Inflammatory macrophage (primary cell): ENCODE measurements around the gene CBX5.
"Not testable (repeated sequence)": the region's sequence is repeated elsewhere in the genome, so short reads cannot be mapped to it uniquely, and the experiment has no call there.

Source experiments
- DNase-seq, 2 donors: peaks; one replicate each; pipeline ENCODE4 v3.0.0-alpha.2; 2020 to 2022

The CBX5 gene

DNA sequence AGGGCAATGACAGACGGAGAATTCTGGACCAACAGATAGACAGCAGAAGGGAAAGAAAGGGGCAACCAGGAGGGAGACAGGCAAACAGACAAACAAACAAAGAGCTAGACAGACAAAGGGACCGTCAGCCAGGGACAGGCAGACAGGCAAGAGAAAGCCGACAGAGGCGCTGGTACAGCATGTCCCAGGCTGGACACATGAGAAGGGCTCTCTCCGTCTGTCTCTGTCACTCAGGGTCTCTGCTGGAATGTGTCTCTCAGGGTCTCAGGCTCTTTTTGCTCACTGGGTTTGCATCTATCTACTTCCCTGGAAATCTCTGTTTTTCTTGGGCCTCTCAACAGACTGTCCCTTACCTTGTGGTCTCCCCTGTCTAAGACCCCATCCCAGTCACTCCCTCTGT, 82.9 kb downstream of the CBX5 start:
- DNase-seq, result no peak

DNA sequence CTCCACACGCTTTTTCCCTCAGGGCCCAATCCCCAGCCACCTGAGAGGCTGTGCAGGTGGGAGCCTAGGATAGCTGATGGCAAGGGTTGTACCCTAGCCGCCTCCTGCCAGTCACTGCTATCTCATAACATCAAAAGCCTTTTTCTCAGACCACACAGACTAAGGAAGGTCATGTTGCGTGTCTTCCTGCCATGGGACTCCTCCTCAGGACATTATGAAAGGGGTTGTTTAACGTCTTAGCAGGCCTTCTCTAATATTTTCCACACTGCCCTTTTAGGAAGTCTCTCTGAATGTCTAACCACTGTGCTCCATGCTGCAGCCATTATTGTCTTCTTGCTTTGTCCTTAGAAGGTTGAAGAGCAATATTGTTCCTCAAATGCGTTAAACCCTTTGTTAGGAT, 83.5 kb downstream of the CBX5 start:
- DNase-seq, result peak; percentile 59 to 60

DNA sequence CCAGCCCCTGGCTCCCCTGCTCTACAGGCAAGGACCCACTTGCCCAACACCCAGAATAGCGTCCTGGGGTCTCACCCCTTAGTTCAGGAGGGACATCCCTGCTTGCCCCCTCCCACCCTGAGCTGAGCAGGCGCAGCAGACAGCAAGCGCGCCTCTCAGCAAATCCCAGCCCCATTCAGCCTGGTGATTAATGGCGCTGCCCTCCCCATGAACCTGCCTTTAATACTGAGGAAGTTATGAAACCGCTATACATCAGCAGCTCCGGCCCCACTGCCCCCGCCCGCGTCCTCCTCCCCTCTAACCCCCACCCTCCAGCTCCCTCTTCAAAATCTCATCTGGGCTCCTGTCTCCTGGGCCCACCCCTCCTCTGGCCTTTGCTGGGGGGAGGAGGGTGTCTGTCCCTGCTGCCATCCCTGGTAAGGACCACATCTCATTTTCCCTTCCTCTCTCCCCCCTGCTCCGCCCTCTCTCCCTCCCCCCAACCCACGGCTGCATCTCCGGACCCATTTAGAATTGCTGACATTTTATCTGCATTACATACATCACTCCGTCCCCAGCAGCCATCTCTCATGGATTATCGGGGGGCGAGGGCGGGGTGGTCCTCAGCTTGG, 84.1 kb downstream of the CBX5 start:
- DNase-seq, result peak; percentile 76

DNA sequence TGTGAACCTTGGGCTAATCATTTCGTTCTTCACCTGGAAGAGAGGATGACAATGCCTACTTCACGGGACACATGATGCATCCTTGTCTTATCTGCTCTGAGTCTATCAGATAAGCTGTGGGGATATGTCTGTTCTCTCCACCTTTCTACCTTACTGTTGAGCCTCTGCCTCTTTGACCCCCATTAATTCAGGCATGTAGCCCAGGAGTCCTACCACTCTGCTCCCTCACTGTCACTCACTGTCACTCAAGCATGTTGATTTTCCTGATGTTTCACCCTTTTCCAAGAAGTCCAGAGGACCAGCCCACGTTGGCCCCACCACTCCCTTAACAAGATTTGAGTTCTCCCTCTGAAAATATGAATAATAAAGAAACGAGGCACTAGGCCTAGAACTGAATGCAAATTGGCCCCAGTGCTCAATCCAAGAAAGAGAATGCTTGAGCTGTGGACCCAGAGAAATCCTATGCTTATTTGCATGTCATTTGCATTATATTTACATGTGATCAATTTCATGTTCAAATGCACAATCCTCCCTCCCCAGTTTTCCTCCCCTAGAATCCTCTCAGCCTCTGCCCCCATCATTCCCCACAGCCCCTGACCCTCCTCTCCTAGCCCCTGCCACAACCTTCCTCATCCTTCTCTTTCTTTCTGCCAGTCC, 84.7 kb downstream of the CBX5 start:
- no peak for DNase-seq

DNA sequence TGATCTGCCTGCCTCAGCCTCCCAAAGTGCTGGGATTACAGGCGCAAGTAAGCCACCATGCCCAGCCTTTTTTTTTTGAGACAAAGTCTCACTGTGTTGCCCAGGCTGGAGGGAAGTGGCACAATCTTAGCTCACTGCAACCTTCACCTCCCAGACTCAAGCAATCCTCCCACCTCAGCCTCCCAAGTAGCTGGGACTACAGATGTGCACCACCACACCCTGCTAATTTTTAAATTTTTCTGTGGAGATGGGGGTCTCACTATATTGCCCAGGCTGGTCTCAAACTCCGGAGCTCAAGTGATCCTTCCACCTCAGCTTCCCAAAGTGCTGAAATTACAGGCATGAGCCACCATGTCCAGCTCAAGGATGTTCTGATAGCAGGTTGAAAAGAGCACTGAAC, 85.3 kb downstream of the CBX5 start:
- not testable (repeated sequence) for DNase-seq

DNA sequence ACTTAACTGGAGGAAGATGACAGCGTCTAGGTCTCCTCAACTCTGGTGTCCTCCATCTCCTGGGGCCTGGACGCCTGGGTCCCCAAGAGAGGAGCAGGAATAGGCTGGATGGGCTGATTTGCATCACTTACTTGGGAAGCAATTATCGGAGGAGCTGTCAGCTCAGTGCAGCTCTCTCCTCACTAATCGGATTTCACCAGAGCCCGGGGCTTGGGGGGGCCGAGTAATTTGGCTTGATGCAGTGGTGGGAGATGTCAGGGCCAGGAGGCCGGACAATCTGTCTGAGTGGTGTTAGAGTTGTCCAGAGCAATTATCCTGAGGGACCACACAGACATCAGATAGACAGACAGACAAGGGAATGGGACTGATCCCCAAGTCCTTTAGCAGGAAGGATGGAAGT, 86.5 kb downstream of the CBX5 start:
- no peak for DNase-seq

DNA sequence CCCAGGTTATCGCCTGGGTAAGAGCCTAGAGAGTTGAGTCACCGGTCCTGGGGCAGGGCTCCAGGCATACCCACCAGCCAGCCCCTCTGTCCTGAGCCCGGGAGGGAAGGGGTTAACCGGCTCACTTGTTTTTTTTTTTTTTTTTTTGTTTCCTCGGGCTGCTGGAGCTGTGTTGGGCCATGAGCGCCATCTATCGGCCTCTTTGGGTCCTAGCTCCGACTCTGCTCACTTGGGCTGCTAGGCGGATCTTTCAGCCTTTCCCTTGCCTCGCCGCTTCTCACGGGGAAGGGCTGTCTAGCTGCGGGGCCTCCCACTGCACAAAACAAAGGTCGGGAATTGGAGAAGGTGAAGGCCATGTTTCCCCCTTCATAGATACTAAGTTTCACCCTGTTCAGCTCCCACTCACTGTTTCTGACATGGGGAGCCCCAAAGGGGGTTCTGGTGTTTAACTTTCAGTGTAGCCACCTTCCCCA, 88.3 kb downstream of the CBX5 start:
- DNase-seq, result peak; percentile 85 to 87

DNA sequence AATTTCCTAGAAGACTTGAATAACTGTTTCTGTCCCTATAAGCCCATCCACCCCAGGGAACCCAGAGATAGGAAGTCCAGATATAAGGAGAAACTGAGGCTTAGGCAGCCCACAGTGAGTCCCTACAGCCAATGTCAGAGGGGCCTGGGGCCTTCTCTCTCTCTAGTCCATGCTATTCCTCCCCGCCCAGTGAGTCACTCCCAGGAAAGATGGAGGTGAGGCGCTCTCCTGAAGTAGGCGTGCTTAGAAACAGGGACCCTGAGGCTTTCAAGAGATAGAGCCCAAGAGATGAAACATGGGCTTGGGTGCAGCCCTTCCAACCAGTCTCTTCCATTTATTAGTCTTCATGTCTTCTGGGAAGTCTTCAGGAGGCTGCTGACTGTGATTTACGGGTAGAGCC, 88.8 kb downstream of the CBX5 start:
- no peak for DNase-seq

DNA sequence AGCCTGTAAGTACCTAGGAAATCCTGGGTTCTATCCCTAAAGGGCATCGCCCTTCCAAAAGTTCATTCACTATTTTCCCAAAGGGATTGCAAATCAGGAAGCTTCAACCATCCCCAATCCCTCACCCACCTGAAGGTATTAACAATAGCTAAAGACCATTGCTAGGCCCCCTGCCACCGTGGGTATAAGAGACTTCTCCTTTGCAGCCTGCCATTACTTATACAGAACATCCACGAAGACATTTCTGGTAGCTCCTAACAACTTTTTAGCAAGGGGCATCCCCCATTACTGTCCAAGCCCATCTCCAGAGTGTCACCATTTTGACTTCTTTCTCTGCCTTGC, 90.8 kb downstream of the CBX5 start:
- no peak for DNase-seq

DNA sequence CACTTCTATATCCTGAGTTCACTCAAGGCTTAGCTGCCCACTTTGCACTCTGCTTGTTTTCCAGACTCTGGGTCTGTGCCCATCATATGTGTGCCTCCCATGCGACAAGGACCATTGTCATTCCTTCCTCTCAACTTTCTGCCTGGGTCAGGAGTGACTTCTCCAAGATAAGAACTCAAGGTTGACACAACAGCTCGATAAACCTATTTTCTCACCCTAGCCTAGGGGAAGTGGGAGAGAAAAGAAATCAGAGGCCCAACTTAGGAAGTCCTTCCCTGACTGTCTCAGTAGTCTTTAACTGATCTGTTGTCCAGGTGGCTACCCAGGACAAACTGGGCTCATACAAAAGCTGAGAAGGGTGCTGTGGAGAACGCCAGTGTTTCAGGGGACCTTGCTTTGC, 92.8 kb downstream of the CBX5 start:
- DNase-seq, result no peak

DNA sequence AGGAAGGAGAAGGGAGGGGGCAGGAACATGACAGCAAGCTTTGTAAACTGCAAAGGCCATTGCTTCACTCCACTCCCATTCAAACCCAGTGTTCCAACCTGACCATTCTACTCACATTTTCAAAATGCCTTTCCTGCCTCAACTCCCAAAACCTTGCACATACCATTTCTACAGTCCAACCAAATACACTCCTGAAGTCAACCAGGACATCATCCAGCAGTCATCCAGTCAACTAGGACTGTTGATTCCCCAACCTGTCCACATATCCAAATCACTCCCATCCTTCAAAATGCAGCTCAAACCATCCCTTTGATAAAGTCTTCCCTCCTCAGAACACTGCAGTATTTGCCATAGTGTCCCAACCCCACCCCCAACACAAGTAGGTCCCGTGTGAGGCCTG, 94.0 kb downstream of the CBX5 start:
- no peak for DNase-seq

DNA sequence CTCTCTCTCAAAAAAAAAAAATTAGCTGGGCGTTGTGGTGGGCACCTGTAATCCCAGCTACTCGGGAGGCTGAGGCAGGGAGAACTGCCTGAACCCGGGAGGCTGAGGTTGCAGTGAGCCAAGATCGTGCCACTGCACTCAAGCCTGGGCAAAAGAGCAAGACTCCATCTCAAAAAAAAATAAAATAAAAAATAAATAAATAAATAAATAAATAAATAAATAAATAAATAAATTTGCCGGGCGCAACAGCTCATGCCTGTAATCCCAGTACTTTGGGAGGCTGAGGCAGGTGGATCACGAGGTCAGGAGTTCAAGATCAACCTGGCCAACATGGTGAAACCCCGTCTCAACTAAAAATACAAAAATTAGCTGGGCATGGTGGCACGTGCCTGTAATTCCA, 94.6 kb downstream of the CBX5 start:
- DNase-seq, result not testable (repeated sequence)

DNA sequence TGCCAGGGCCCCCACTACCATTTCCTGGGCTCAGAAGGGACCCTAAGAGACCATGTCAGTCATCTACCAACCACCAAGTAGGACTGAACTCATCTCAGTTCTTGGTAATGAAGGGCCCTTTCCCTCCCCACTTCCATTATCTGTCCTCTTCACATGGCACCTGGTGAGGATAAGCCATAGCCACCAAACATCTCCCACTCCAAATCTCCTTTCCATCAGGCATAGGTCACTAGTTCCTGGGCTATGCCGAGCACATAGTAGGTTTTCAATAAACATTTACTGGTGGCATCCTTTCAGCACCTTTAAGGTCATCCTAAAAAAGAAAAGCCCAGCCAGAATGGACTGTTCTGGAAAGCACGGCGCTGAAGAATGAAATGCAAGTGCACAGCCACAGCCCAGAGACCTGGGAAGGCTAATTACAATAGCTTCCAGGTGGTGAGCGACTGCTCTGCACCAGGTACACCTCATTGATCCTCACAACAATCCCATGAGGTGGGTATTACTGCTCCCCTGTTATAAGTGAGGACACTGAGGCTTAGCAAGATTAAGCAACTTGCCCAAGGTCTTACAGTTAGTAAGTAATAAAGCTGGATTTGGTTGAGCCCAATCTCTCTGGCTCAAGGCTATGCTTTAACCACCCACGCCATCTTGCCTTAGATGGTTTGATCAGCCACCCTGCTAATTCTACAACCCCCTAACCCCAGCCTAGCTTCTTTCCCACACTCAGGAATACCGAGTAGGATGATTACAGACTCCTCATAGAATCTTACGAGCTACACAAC, 95.7 kb downstream of the CBX5 start:
- DNase-seq, result no peak

DNA sequence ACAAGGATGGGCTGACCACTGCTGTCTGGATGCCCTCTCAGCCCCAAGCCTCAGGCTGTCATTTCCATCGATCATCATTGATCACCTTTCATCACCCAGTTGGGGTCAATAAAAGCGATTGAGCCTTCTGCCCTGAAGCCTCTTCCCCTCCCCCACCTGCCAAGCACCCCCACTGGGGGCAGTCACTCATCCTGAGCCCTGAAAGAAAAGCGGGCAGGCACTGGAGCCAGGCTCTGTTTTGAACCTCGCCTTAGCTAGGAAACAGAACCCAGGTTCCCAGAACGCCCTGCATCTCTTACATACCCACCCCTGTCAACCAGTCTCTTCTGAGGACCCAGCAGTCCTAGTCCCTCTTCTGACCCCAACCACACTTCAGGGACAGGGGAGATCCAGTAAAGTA, 96.9 kb downstream of the CBX5 start:
- DNase-seq, result no peak

DNA sequence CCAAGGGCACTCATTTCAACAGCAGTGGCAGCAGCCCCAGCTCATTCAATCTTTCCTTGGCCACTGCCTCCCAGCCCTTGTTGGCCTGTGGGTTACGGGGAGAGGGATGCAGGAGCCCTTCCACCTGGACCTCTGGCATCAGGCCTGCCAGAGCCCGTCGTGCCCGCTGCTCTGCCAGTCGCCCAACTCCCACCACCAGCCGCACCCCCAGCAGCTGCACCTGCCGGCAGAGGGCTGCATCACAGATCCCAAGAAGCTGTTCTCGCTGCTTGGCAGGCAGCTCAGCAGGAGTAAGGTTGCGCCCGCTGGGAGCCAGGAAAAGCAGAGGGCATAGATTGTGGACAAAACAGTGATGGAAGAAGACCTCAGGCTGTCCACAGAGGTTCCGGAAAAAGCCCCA, 97.8 kb downstream of the CBX5 start:
- no peak for DNase-seq
